NB4 (cell line): ENCODE results near the gene RNU4-1.
A peak's percentile ranks its signal among the peaks of the same experiment; 100 is the strongest.
"Not testable (repeated sequence)": the region's sequence is repeated elsewhere in the genome, so short reads cannot be mapped to it uniquely, and the experiment has no call there.

Experiments used
- DNase-seq: peaks from one replicate; pipeline ENCODE4 v3.0.0; 2010; ENCODE audit warnings: low read depth
- H3K4me3 ChIP-seq: one replicate; pipeline ENCODE4 v1.5.1; 2011; ENCODE audit warnings: mild to moderate bottlenecking, low read depth, low read length, moderate library complexity
- CTCF ChIP-seq: IDR thresholded peaks from one replicate; pipeline ENCODE4 v1.5.1; 2012; ENCODE audit warnings: low read depth, low read length
- MAX ChIP-seq: IDR thresholded peaks from 2 replicates; pipeline ENCODE4 v1.6.1; 2011; ENCODE audit warnings: low read depth, low read length
- MYC ChIP-seq: IDR thresholded peaks from 2 replicates; pipeline ENCODE4 v1.6.1; 2011; ENCODE audit warnings: low read depth, low read length
- POLR2A ChIP-seq: IDR thresholded peaks from 2 replicates; pipeline ENCODE4 v1.6.1; 2011; ENCODE audit warnings: mild to moderate bottlenecking; ENCODE audit not compliant: insufficient read length; ENCODE audit errors: extremely low read depth

RNU4-1 gene

GRCh38 chr12:120292661-120293531, at the start of gene RNU4-1:
RNU4-1 (minus strand) TSS chr12:120293237.
- peak; percentile 99 for DNase-seq
- peak within 1 kb of the TSS; percentile 67 for H3K4me3 ChIP-seq
- TF ChIP-seq MYC (peak; percentile 66), CTCF (no peak), MAX (peak; percentile 43), POLR2A (peak; percentile 99)

GRCh38 chr12:120342175-120343038, 49.4 kb upstream of the RNU4-1 start:
- no peak overlapping the region for H3K4me3 ChIP-seq
- DNase-seq, result no peak
- TF ChIP-seq MAX (no peak), MYC (no peak), CTCF (no peak), POLR2A (no peak)

DNA sequence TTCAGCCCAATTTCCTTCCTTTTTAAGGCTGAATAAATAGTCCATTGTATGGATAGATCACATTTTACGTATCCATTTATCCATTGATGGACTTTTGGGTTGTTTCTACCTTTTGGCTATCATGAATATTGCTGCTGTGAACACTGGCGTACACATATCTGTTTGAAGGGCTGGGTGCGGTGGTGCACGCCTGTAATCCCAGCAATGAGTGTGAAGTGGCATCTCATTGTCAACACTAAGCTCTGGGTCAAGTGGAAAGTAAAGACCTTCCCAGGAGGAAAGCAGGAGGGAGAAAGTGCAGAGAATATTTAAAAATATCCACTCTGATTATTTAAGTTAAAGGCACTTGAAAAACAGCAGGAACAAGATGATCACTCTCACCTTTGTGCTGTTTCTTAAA, 46.2 kb upstream of the RNU4-1 start:
- TF ChIP-seq POLR2A (no peak), CTCF (no peak), MAX (no peak), MYC (no peak)
- DNase-seq, result no peak
- H3K4me3 ChIP-seq, result no peak overlapping the region

DNA sequence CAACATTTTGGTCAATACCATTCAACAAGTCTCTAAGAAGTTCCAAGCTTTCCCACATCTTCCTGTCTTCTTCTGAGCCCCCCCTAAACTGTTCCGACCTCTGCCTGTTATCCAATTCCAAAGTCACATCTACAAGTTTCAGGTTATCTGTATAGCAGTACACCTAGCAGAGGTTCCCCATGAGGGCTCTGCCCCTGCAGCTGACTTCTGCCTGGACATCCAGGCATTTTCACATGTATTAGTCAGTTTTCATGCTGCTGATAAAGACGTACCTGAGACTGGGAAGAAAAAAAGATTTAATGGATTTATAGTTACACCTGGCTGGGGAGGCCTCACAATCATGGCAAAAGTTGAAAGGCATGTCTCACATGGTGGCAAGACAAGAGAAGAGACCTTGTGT, 44.7 kb upstream of the RNU4-1 start:
- no peak for DNase-seq
- TF ChIP-seq MAX (no peak), POLR2A (no peak), MYC (no peak), CTCF (no peak)

GRCh38 chr12:120336392-120336791, 43.4 kb upstream of the RNU4-1 start:
- DNase-seq, H3K4me3 ChIP-seq: not testable (repeated sequence)

More for the DNA sequence above, 44.7 kb upstream of the RNU4-1 start:
- no peak overlapping the region for H3K4me3 ChIP-seq

GRCh38 chr12:120335447-120335846, 42.4 kb upstream of the RNU4-1 start:
- peak; percentile 58 for TF ChIP-seq CTCF
- peak; percentile 54 for DNase-seq
- not testable (repeated sequence) for H3K4me3 ChIP-seq
